ENCODE data around the gene CCBE1.

- TF ChIP-seq SMC3 (IDR thresholded peaks at IDR 0.05; ENCODE audit: low read depth, low read length) (no peak), RCOR1 (IDR thresholded peaks at IDR 0.05; ENCODE audit: low read length) (no peak), CTCF (IDR thresholded peaks at IDR 0.05) (no peak), PBX3 (IDR thresholded peaks at IDR 0.05) (no peak), SIN3A (IDR thresholded peaks at IDR 0.05; ENCODE audit: borderline replicate concordance, low read depth, low read length) (no peak), MAX (IDR thresholded peaks at IDR 0.05; ENCODE audit: low read depth) (no peak), TCF12 (IDR thresholded peaks at IDR 0.05) (no peak), GATA2 (CRISPR knock-in tag; IDR thresholded peaks at IDR 0.05) (no peak)
Observed at GRCh38 chr18:59565957-59566356, 131.3 kb downstream of the CCBE1 start.
